Stimulated activated CD4-positive, alpha-beta T cell treated with anti-CD3 and anti-CD28 coated beads, Interleukin-4, amount 100 ng/mL, for 48 hours (primary cell): ENCODE results near the gene FKBP14.
"Not testable (repeated sequence)": the region's sequence is repeated elsewhere in the genome, so short reads cannot be mapped to it uniquely, and the experiment has no call there.

Experiments
- DNase-seq, 2 donors: peaks; one replicate each; pipeline ENCODE4 v3.0.0-alpha.2; 2020; ENCODE audit warnings: low read depth in 2 of 2

Gene FKBP14

GRCh38 chr7:29990931-29991330 lies 35.6 kb downstream of the FKBP14 start:
- DNase-seq, result no peak

GRCh38 chr7:29989257-29989995 lies 37.1 kb downstream of the FKBP14 start, which contains the start of gene SCRN1:
Gene SCRN1 (minus strand): TSS chr7:29989801. CDS start chr7:29969067, 20,734 bp downstream.
- peak in 1 of 2 donors; percentile 2 for DNase-seq

- peak in 1 of 2 donors; percentile 4 for DNase-seq
Observed at GRCh38 chr7:29988424-29989256, 37.9 kb downstream of the FKBP14 start.

GRCh38 chr7:29987811-29988317 lies 38.6 kb downstream of the FKBP14 start:
- no peak for DNase-seq

- DNase-seq, result no peak
Observed at GRCh38 chr7:29987083-29987482, 39.4 kb downstream of the FKBP14 start.

GRCh38 chr7:29980151-29980550 lies 46.4 kb downstream of the FKBP14 start:
- no peak for DNase-seq

DNA sequence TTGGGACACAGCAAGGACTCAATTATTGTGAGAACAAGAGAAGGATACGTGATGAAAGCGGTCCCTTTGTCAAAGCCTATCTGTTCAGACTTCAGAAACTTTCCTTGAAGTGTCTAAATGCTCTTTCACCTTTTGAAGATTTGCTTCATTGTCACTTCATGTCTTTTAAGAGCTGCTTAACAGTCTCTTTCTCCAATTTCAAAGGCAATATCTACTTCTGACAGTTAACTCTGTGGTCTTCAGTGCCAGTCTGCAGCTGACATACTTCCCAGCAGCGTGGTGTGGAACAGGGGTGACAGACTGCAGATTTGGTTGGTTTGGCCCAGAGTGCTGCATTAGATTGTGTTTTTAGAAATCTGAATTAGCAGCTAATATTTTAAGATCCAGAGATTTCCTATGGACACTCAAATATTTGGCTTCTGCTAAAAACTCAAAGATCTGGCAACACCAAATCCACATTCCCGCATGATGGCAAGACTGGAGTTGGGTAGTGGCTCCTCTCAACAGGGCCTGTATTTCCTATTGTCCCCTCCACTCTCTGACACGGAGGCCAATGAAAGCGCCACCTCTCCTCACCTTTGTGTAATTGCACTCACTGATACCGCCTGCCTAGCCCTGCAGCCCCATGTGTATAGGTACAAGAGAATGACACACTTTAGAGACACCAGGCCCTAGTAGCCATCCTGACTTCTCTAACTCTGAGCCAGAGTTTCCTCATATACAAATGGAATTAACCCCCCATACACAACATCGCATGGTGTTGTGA lies 48.4 kb downstream of the FKBP14 start:
- no peak for DNase-seq

- no peak for DNase-seq
Observed at GRCh38 chr7:29976673-29977415, 49.7 kb downstream of the FKBP14 start.

DNA sequence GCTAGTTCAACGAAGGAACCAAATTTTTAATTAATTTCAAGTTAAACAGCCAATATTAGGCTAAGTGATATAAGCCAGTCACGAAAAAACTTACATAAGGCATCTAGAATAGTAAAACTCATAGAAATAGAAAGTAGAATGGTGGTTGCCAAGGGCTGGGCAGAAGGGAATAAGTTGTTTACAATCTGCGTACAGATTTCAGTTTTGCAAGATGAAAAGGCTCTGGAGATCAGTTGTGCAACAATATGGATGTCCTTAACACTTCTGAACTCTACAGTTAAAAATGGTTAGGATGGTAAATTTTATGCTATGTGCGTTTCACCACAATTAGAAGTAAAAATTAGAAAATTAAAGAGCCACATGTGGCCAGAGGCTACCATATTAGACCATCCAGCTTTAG lies 50.2 kb downstream of the FKBP14 start:
- DNase-seq, result no peak

- no peak for DNase-seq
Observed at GRCh38 chr7:29975561-29975960, 50.9 kb downstream of the FKBP14 start.

GRCh38 chr7:29974286-29974685 lies 52.2 kb downstream of the FKBP14 start:
- DNase-seq, result no peak

GRCh38 chr7:29972315-29972669 lies 54.2 kb downstream of the FKBP14 start:
- no peak for DNase-seq

GRCh38 chr7:29971566-29972314 lies 54.8 kb downstream of the FKBP14 start:
- DNase-seq, result no peak

DNA sequence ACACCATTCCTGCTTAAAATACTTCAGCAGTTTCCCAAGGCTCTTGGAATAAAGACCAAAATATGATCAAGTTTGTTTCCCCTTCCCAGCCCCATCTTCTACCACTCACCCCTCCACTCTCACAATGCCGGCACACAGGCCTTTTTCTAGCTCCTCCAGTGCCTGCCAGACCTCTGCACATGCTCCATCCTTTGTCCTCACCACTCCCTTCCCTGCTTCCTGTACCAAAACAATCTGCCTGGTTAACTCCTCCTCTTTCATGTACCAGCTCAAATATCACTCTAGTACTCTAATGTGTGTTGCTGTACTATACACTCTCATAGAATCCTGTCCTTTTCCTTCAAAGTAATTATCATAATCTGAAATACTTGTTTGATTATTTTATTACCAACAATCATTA lies 56.3 kb downstream of the FKBP14 start:
- DNase-seq, result no peak

- no peak for DNase-seq
Observed at GRCh38 chr7:29969738-29970137, 56.8 kb downstream of the FKBP14 start.

- DNase-seq, result no peak
Observed at GRCh38 chr7:29968683-29969395, 57.7 kb downstream of the FKBP14 start.

- no peak for DNase-seq
Observed at GRCh38 chr7:29965030-29965429, 61.5 kb downstream of the FKBP14 start.

DNA sequence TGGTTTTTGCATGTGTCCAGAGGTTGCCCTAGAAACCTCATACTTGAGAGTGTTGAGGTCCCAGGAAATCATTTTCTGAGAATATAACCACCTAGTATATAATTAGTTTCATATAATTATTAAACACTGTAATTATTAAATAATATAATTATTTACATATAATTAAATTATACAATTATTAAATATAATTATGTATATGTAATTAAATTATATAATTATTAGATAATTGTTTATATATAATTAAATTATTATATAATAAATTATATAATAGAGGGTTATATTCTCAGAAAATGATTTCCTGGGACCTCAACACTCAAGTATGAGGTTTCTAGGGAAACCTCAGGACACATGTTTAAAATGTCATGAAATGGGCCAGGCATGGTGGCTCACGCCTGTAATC lies 64.5 kb downstream of the FKBP14 start:
- DNase-seq, result no peak

DNA sequence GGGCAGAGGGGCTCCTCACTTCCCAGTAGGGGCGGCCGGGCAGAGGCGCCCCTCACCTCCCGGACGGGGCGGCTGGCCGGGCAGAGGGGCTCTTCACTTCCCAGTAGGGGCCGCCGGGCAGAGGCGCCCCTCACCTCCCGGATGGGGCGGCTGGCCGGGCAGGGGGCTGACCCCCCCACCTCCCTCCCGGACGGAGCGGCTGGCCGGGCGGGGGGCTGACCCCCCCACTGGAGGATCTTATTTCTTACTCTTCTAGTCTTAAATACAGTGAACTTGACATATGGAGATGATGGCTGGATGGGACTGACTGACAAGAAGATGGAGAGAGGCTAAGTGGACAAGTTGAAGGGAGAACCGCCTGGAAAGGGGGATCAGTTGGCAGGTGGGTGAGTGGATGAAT lies 64.9 kb downstream of the FKBP14 start:
- not testable (repeated sequence) for DNase-seq
